ENCODE measurements around the gene CASZ1.

Gene CASZ1

GRCh38 chr1:10730985-10731384, 65.5 kb downstream of the CASZ1 start:
- H3K4me3 Mint-ChIP-seq = no peak overlapping the region
- peaks cover 63% of the 10 kb centered on the region for H3K4me1 Mint-ChIP-seq
- peaks cover 68% of the 10 kb centered on the region for H3K27me3 Mint-ChIP-seq (ENCODE audit: low read depth, poor library complexity)
- H3K9me3 Mint-ChIP-seq = no peaks in the 10 kb centered on the region
- no peaks in the 10 kb centered on the region for H3K36me3 Mint-ChIP-seq (ENCODE audit: low read depth)
- no peak overlapping the region for H3K27ac Mint-ChIP-seq
- DNase-seq = no peak
- no peak for TF ChIP-seq CTCF (IDR thresholded peaks at IDR 0.05)

- H3K4me3 Mint-ChIP-seq = peak overlapping the region; percentile 42
- no peak for TF ChIP-seq CTCF (IDR thresholded peaks at IDR 0.05)
- H3K4me1 Mint-ChIP-seq = peaks cover 64% of the 10 kb centered on the region
- peaks cover 67% of the 10 kb centered on the region for H3K27me3 Mint-ChIP-seq (ENCODE audit: low read depth, poor library complexity)
- H3K27ac Mint-ChIP-seq = no peak overlapping the region
- H3K9me3 Mint-ChIP-seq = no peaks in the 10 kb centered on the region
- H3K36me3 Mint-ChIP-seq (ENCODE audit: low read depth) = no peaks in the 10 kb centered on the region
- DNase-seq = peak; percentile 73
Measured at GRCh38 chr1:10728595-10729410, 67.6 kb downstream of the CASZ1 start.

GRCh38 chr1:10727751-10728232, 68.7 kb downstream of the CASZ1 start:
- H3K9me3 Mint-ChIP-seq = no peaks in the 10 kb centered on the region
- H3K4me1 Mint-ChIP-seq = peaks cover 60% of the 10 kb centered on the region
- no peak overlapping the region for H3K27ac Mint-ChIP-seq
- DNase-seq = no peak
- H3K36me3 Mint-ChIP-seq (ENCODE audit: low read depth) = no peaks in the 10 kb centered on the region
- no peak for TF ChIP-seq CTCF (IDR thresholded peaks at IDR 0.05)
- H3K4me3 Mint-ChIP-seq = no peak overlapping the region
- H3K27me3 Mint-ChIP-seq (ENCODE audit: low read depth, poor library complexity) = peaks cover 61% of the 10 kb centered on the region

GRCh38 chr1:10726355-10726754, 70.1 kb downstream of the CASZ1 start:
- H3K9me3 Mint-ChIP-seq = no peaks in the 10 kb centered on the region
- DNase-seq = no peak
- no peak overlapping the region for H3K4me3 Mint-ChIP-seq
- H3K27me3 Mint-ChIP-seq (ENCODE audit: low read depth, poor library complexity) = peaks cover 68% of the 10 kb centered on the region
- no peaks in the 10 kb centered on the region for H3K36me3 Mint-ChIP-seq (ENCODE audit: low read depth)
- H3K4me1 Mint-ChIP-seq = peaks cover 62% of the 10 kb centered on the region
- H3K27ac Mint-ChIP-seq = no peak overlapping the region
- no peak for TF ChIP-seq CTCF (IDR thresholded peaks at IDR 0.05)

GRCh38 chr1:10724948-10725847, 71.2 kb downstream of the CASZ1 start:
- Mint-ChIP-seq H3K9me3 (no peaks in the 10 kb centered on the region), H3K27me3 (ENCODE audit: low read depth, poor library complexity) (peaks cover 66% of the 10 kb centered on the region), H3K4me3 (no peak overlapping the region), H3K4me1 (peaks cover 72% of the 10 kb centered on the region), H3K36me3 (ENCODE audit: low read depth) (no peaks in the 10 kb centered on the region), H3K27ac (no peak overlapping the region)
- TF ChIP-seq CTCF (IDR thresholded peaks at IDR 0.05) = no peak
- DNase-seq = no peak

Data from nephron progenitor cell (in vitro differentiated cells).